ENCODE measurements around the gene ARSI. TPM values are rescaled to one million over a fixed set of nuclear protein-coding genes. Genes with fewer than 3 reads are reported as not detected.

Gene ARSI
- total RNA-seq, 4 donors from 2014 or later: 2.7 to 5.4 (median 3.9) TPM

- Histone ChIP-seq H3K4me1 (peaks cover 26% of the 10 kb centered on the region), H3K27ac (no peak overlapping the region), H3K36me3 (no peaks in the 10 kb centered on the region), H3K4me3 (no peak overlapping the region), H3K27me3 (peaks cover 13% of the 10 kb centered on the region), H3K9me3 (no peaks in the 10 kb centered on the region)
- TF ChIP-seq POLR2A (IDR thresholded peaks at IDR 0.05): no peak
- no peak for DNase-seq (ENCODE audit: low spot score in 2 of 2)
- WGBS: 67% methylated on average over 7 of the region's 7 CpGs
Measured at GRCh38 chr5:150303660-150304386, 1.1 kb upstream of the ARSI start.

GRCh38 chr5:150303070-150303615, 438 bp upstream of the ARSI start:
- DNase-seq (ENCODE audit: low spot score in 2 of 2): no peak
- Histone ChIP-seq H3K36me3 (no peaks in the 10 kb centered on the region), H3K27ac (no peak overlapping the region), H3K4me3 (peak overlapping the region; percentile 47), H3K4me1 (peaks cover 32% of the 10 kb centered on the region), H3K27me3 (peaks cover 13% of the 10 kb centered on the region), H3K9me3 (no peaks in the 10 kb centered on the region)
- WGBS: 42% methylated on average over 12 of the region's 16 CpGs
- TF ChIP-seq EP300 (IDR thresholded peaks at IDR 0.05) (no peak), CTCF (IDR thresholded peaks at IDR 0.05) (no peak), POLR2AphosphoS5 (IDR thresholded peaks at IDR 0.05) (no peak), POLR2A (IDR thresholded peaks at IDR 0.05) (no peak)

GRCh38 chr5:150301901-150302300, 804 bp downstream of the ARSI start:
- no peaks in the 10 kb centered on the region for H3K36me3 ChIP-seq
- peak overlapping the region; percentile 47 for H3K4me3 ChIP-seq
- H3K9me3 ChIP-seq: no peaks in the 10 kb centered on the region
- 39% methylated on average over 17 of the region's 22 CpGs for WGBS
- no peak overlapping the region for H3K27ac ChIP-seq
- no peak for DNase-seq (ENCODE audit: low spot score in 2 of 2)
- H3K27me3 ChIP-seq: peaks cover 13% of the 10 kb centered on the region
- peaks cover 32% of the 10 kb centered on the region for H3K4me1 ChIP-seq
- TF ChIP-seq EP300 (IDR thresholded peaks at IDR 0.05): no peak
- no peak for TF ChIP-seq POLR2A (IDR thresholded peaks at IDR 0.05)
- no peak for TF ChIP-seq CTCF (IDR thresholded peaks at IDR 0.05)

- 45% methylated on average over 1 of the region's 1 CpG for WGBS
- H3K4me1 ChIP-seq: peaks cover 38% of the 10 kb centered on the region
- TF ChIP-seq POLR2AphosphoS5 (IDR thresholded peaks at IDR 0.05) (no peak), POLR2A (IDR thresholded peaks at IDR 0.05) (no peak), EP300 (IDR thresholded peaks at IDR 0.05) (no peak), CTCF (IDR thresholded peaks at IDR 0.05) (no peak)
- no peak overlapping the region for H3K27ac ChIP-seq
- H3K4me3 ChIP-seq: no peak overlapping the region
- H3K27me3 ChIP-seq: peaks cover 13% of the 10 kb centered on the region
- no peaks in the 10 kb centered on the region for H3K36me3 ChIP-seq
- DNase-seq (ENCODE audit: low spot score in 2 of 2): no peak
- H3K9me3 ChIP-seq: no peaks in the 10 kb centered on the region
Measured at GRCh38 chr5:150301170-150301505, 1.6 kb downstream of the ARSI start.

GRCh38 chr5:150300496-150301169, 2.1 kb downstream of the ARSI start:
- 82% methylated on average over 12 of the region's 13 CpGs for WGBS
- TF ChIP-seq POLR2A (IDR thresholded peaks at IDR 0.05): no peak
- TF ChIP-seq EP300 (IDR thresholded peaks at IDR 0.05): no peak
- TF ChIP-seq CTCF (IDR thresholded peaks at IDR 0.05): no peak
- no peak for TF ChIP-seq POLR2AphosphoS5 (IDR thresholded peaks at IDR 0.05)
- DNase-seq (ENCODE audit: low spot score in 2 of 2): no peak
- H3K4me3 ChIP-seq: no peak overlapping the region
- H3K27me3 ChIP-seq: peaks cover 13% of the 10 kb centered on the region
- no peaks in the 10 kb centered on the region for H3K36me3 ChIP-seq
- peaks cover 43% of the 10 kb centered on the region for H3K4me1 ChIP-seq
- no peak overlapping the region for H3K27ac ChIP-seq
- H3K9me3 ChIP-seq: no peaks in the 10 kb centered on the region
